Prostate gland (tissue), 2 donors: ENCODE results near the gene SPNS2.
"Not testable (repeated sequence)": the region's sequence is repeated elsewhere in the genome, so short reads cannot be mapped to it uniquely, and the experiment has no call there.

Source experiments
- POLR2A ChIP-seq: fragments of 450-650 bp; IDR thresholded peaks from one replicate; pipeline ENCODE4 v1.6.1; 2016; ENCODE audit warnings: antibody characterized with exemption, mild to moderate bottlenecking
- POLR2AphosphoS5 ChIP-seq: sonication (generic); formaldehyde crosslinking; IDR thresholded peaks from one replicate; pipeline ENCODE4 v1.6.1; 2017; ENCODE audit warnings: antibody characterized with exemption
- TF ChIP-seq, protein P1 (sequence below), 4 experiments: fragments of 200-600 bp in 2 of 4; fragments of 450-650 bp in 2 of 4; sonication (generic) in 2 of 4; IDR thresholded peaks; 1 replicate in 3 of 4; 2 replicates in 1 of 4; pipeline ENCODE4 v1.5.1; 2016 to 2019; ENCODE audit warnings: antibody characterized with exemption in 4 of 4, mild to moderate bottlenecking in 2 of 4, moderate library complexity in 2 of 4

DNA sequence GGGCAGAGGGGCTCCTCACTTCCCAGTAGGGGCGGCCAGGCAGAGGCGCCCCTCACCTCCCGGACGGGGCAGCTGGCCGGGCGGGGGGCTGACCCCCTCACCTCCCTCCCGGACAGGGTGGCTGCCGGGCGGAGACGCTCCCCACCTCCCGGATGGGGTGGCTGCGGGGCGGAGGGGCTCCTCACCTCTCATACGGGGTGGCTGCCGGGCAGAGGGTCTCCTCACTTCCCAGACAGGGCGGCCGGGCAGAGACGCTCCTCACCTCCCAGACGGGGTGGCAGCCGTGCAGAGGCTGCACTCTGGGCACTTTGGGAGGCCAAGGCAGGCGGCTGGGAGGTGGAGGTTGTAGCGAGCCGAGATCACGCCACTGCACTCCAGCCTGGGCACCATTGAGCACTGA lies 79.7 kb downstream of the SPNS2 start:
- not testable (repeated sequence) for TF ChIP-seq POLR2A, POLR2AphosphoS5
- TF ChIP-seq, protein P1, sequence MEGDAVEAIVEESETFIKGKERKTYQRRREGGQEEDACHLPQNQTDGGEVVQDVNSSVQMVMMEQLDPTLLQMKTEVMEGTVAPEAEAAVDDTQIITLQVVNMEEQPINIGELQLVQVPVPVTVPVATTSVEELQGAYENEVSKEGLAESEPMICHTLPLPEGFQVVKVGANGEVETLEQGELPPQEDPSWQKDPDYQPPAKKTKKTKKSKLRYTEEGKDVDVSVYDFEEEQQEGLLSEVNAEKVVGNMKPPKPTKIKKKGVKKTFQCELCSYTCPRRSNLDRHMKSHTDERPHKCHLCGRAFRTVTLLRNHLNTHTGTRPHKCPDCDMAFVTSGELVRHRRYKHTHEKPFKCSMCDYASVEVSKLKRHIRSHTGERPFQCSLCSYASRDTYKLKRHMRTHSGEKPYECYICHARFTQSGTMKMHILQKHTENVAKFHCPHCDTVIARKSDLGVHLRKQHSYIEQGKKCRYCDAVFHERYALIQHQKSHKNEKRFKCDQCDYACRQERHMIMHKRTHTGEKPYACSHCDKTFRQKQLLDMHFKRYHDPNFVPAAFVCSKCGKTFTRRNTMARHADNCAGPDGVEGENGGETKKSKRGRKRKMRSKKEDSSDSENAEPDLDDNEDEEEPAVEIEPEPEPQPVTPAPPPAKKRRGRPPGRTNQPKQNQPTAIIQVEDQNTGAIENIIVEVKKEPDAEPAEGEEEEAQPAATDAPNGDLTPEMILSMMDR (IDR thresholded peaks at IDR 0.05), result not testable (repeated sequence)
